K562 (cell line): ENCODE measurements around the gene ENPP5. TPM values are rescaled to one million over a fixed set of nuclear protein-coding genes. Genes with fewer than 3 reads are reported as not detected.

Experiments used
- ATAC-seq: fragments of 200-7000 bp; cut with Tn5 transposase; 3 replicates; pipeline ENCODE4 v1.9.1; 2020; ENCODE audit warnings: moderate library complexity
- BruUV-seq: library from RNA; stranded (reverse); fragments of 400-500 nt; replicated peaks from 2 replicates; lab custom pipeline; 2021; lab: Mats Ljungman, UMichigan
- CTCF ChIA-PET: fragments of 300-600 bp; formaldehyde crosslinking; extraction: SDS; loops from one replicate; lab custom pipeline; 2021; ENCODE audit warnings: low intra/inter-chr PET ratio; lab: Yijun Ruan, JAX
- POLR2A ChIA-PET: fragments of 300-600, 350-650 bp; sonication (Branson Sonifier 250); formaldehyde crosslinking; extraction: SDS; loops from one replicate; lab custom pipeline; 2021; ENCODE audit warnings: antibody characterized with exemption, inconsistent platforms; lab: Yijun Ruan, JAX
- DNase-seq, 4 experiments: peaks; one replicate each; pipeline versions ENCODE4 v3.0.0 to v3.0.0-alpha.2; 2011 to 2018; ENCODE audit warnings: low spot score in 3 of 4, mixed read lengths in 3 of 4; ENCODE audit errors: extremely low read depth in 1 of 4
- FAIRE-seq: peaks from 2 replicates; lab custom pipeline; 2011; peaks lifted over from hg19 to GRCh38; lab: Jason Lieb, UNC
- H2AFZ ChIP-seq: 2 replicates; pipeline ENCODE4 v1.6.0; 2011; ENCODE audit warnings: low read depth, low read length, control low read depth, inconsistent platforms
- H3K27ac ChIP-seq: fragments of 200-600 bp; 3 replicates; pipeline ENCODE4 v1.8.0; 2011; ENCODE audit warnings: low read depth, mild to moderate bottlenecking, control low read depth, inconsistent platforms, low read length, moderate library complexity, mixed read lengths; ENCODE audit errors: extremely low read depth
- H3K27me3 ChIP-seq, 2 experiments: fragments of 300-600 bp in 1 of 2; 2 replicates in 1 of 2; 3 replicates in 1 of 2; pipeline versions ENCODE4 v1.6.0 to v1.8.0; 2011; ENCODE audit warnings: inconsistent platforms in 2 of 2, low read length in 2 of 2, mild to moderate bottlenecking in 1 of 2, mixed read lengths in 1 of 2, moderate library complexity in 1 of 2; ENCODE audit not compliant: control insufficient read depth in 2 of 2, insufficient read depth in 2 of 2
- H3K36me3 ChIP-seq: fragments of 300-600 bp; 3 replicates; pipeline ENCODE4 v1.8.0; 2011; ENCODE audit warnings: mild to moderate bottlenecking, low read length, inconsistent platforms; ENCODE audit not compliant: control insufficient read depth, insufficient read depth
- H3K4me1 ChIP-seq, 2 experiments: fragments of 200-600 bp in 1 of 2; replicated peaks in 1 of 2; 2 replicates in 1 of 2; 3 replicates in 1 of 2; pipeline versions ENCODE4 v1.5.1 to v1.8.0; 2011; ENCODE audit warnings: inconsistent platforms in 2 of 2, low read length in 2 of 2, mild to moderate bottlenecking in 1 of 2, mixed read lengths in 1 of 2, moderate library complexity in 1 of 2; ENCODE audit not compliant: control insufficient read depth in 2 of 2, insufficient read depth in 2 of 2
- H3K4me2 ChIP-seq: 2 replicates; pipeline ENCODE4 v1.6.1; 2011; ENCODE audit warnings: low read length, control low read depth, inconsistent platforms, mixed read lengths; ENCODE audit not compliant: insufficient read depth
- H3K4me3 ChIP-seq: fragments of 200-600 bp; sonication (generic), shearing (Covaris generic); 2 replicates; pipeline ENCODE4 v1.5.1; 2016; ENCODE audit warnings: control low read depth, inconsistent platforms
- H3K79me2 ChIP-seq: fragments of 200-600 bp; 3 replicates; pipeline ENCODE4 v1.8.0; 2011; ENCODE audit warnings: low read length, inconsistent platforms; ENCODE audit not compliant: control insufficient read depth, insufficient read depth
- H3K9ac ChIP-seq, 2 experiments: 2 replicates each; pipeline versions ENCODE4 v1.6.0 to v1.6.1; 2011; ENCODE audit warnings: low read depth in 2 of 2, low read length in 2 of 2, control low read depth in 1 of 2, inconsistent platforms in 1 of 2, mild to moderate bottlenecking in 1 of 2, mixed read lengths in 1 of 2; ENCODE audit not compliant: insufficient read depth in 1 of 2
- H3K9me1 ChIP-seq: one replicate; pipeline ENCODE4 v1.6.0; 2011; ENCODE audit warnings: inconsistent platforms, mild to moderate bottlenecking, low read length, moderate library complexity; ENCODE audit not compliant: control insufficient read depth, insufficient read depth
- H3K9me3 ChIP-seq: replicated peaks from 2 replicates; pipeline ENCODE4 v1.5.1; 2011; ENCODE audit warnings: low read depth, low read length, inconsistent platforms; ENCODE audit not compliant: control insufficient read depth, insufficient read depth
- H4K20me1 ChIP-seq: replicated peaks from 2 replicates; pipeline ENCODE4 v1.6.1; 2011; ENCODE audit warnings: low read length, inconsistent platforms, mixed read lengths; ENCODE audit not compliant: control insufficient read depth, insufficient read depth
- ARHGAP35 ChIP-seq: fragments of 450-650 bp; IDR thresholded peaks from 2 replicates; pipeline ENCODE4 v1.6.1; 2018; ENCODE audit not compliant: partially characterized antibody
- FOSL1 ChIP-seq: fragments of 200-800 bp; sonication (Bioruptor generic); conservative IDR thresholded peaks from 2 replicates; pipeline ENCODE4 v1.6.1; 2016; ENCODE audit warnings: missing genetic modification characterization, missing compliant biosample characterization
- GATA2 ChIP-seq: sonication (generic); formaldehyde crosslinking; IDR thresholded peaks from 2 replicates; pipeline ENCODE4 v1.4.0; 2020; ENCODE audit warnings: mild to moderate bottlenecking, missing genetic modification reagents
- ID3 ChIP-seq, 2 experiments: fragments of 250-450 bp in 1 of 2; fragments of 450-650 bp in 1 of 2; sonication (Bioruptor Pico) in 1 of 2; IDR thresholded peaks; 2 replicates each; pipeline versions ENCODE4 v1.6.1 to v1.8.0; 2016 to 2021; ENCODE audit warnings: mild to moderate bottlenecking in 2 of 2, moderate library complexity in 2 of 2, missing compliant biosample characterization in 1 of 2, missing genetic modification characterization in 1 of 2
- ILK ChIP-seq: fragments of 450-650 bp; IDR thresholded peaks from 2 replicates; pipeline ENCODE4 v1.6.1; 2016; ENCODE audit warnings: missing genetic modification characterization, low read depth, mild to moderate bottlenecking, missing compliant biosample characterization, moderate library complexity, borderline replicate concordance
- MCM2 ChIP-seq: fragments of 450-650 bp; IDR thresholded peaks from 2 replicates; pipeline ENCODE4 v1.6.1; 2017; ENCODE audit warnings: low read depth, mild to moderate bottlenecking
- MLX ChIP-seq, 2 experiments: fragments of 450-650 bp in 1 of 2; sonication (generic) in 1 of 2; formaldehyde crosslinking; conservative IDR thresholded peaks; 2 replicates each; pipeline versions ENCODE4 v1.4.0 to v1.8.1; 2020 to 2022; ENCODE audit warnings: mild to moderate bottlenecking in 1 of 2, missing genetic modification reagents in 1 of 2
- POLR2AphosphoS2 ChIP-seq: IDR thresholded peaks from 2 replicates; pipeline ENCODE4 v1.6.1; 2012; ENCODE audit warnings: low read length, improper control_type of control experiment
- POLR2AphosphoS5 ChIP-seq: IDR thresholded peaks from 2 replicates; pipeline ENCODE4 v1.6.1; 2011; ENCODE audit warnings: mild to moderate bottlenecking, low read depth, low read length, moderate library complexity; ENCODE audit not compliant: control insufficient read depth, insufficient read depth
- SOX6 ChIP-seq: fragments of 450-650 bp; IDR thresholded peaks from 2 replicates; pipeline ENCODE4 v1.6.1; 2014; ENCODE audit warnings: mild to moderate bottlenecking
- SPI1 ChIP-seq: IDR thresholded peaks from 2 replicates; pipeline ENCODE4 v1.6.1; 2011; ENCODE audit warnings: low read depth, low read length, control low read depth, borderline replicate concordance
- SRF ChIP-seq, 2 experiments: fragments of 250-450, 450-650 bp in 1 of 2; sonication (Bioruptor Pico) in 1 of 2; sonication (generic) in 1 of 2; formaldehyde crosslinking; IDR thresholded peaks; 2 replicates each; pipeline versions ENCODE4 v1.5.0 to v1.5.1; 2020 to 2022; ENCODE audit warnings: mild to moderate bottlenecking in 1 of 2, missing genetic modification reagents in 1 of 2
- TAF9B ChIP-seq: fragments of 450-650 bp; IDR thresholded peaks from 2 replicates; pipeline ENCODE4 v1.6.1; 2018; ENCODE audit warnings: mild to moderate bottlenecking; ENCODE audit not compliant: partially characterized antibody
- TEAD4 ChIP-seq, 2 experiments: sonication (generic) in 1 of 2; formaldehyde crosslinking in 1 of 2; IDR thresholded peaks; 2 replicates each; pipeline versions ENCODE4 v1.6.1 to v1.8.0; 2012 to 2022; ENCODE audit warnings: borderline replicate concordance in 1 of 2, inconsistent platforms in 1 of 2, low read length in 1 of 2, mild to moderate bottlenecking in 1 of 2, missing genetic modification reagents in 1 of 2
- WGBS: fragments of 100-300 bp; shearing (Covaris generic); methylation state at CpG from one replicate; pipeline ENCODE4 v1.1.6; 2016; ENCODE audit warnings: low coverage, mixed read lengths; ENCODE audit not compliant: insufficient coverage; ENCODE audit errors: missing lambda C conversion rate; 5-methylcytosine and 5-hydroxymethylcytosine counted together
- in situ Hi-C: fragments of 300-500 bp; cut with MboI; formaldehyde crosslinking; loops from 4 replicates; pipeline ENCODE4 v1.15.0; 2018; ENCODE audit warnings: inconsistent platforms, mixed read lengths
- intact Hi-C: fragments of 100-400 bp; cut with micrococcal nuclease; formaldehyde crosslinking; loops from 2 replicates; pipeline ENCODE4 v1.14.2; 2022
- polyA plus RNA-seq, 8 experiments: library from polyadenylated mRNA; depleted of rRNA in 4 of 8; stranded (reverse) in 5 of 8; unstranded in 3 of 8; fragments of >200 nt; fragmentation: Nextera tagmentation in 2 of 8; fragmentation: Illumina TruSeq in 1 of 8; extraction: Ambion mirVana in 2 of 8; extraction: Trizol in 1 of 8; gene quantifications; 2 replicates each; pipeline versions ENCODE4 v1.2.1 to v1.2.3, GENCODE V29; 2011 to 2014; ENCODE audit warnings: inconsistent platforms in 1 of 8, missing spikeins in 1 of 8
- total RNA-seq, 7 experiments: library from RNA; depleted of rRNA in 6 of 7; stranded (reverse); fragments of >200 nt in 6 of 7; fragmentation: Illumina TruSeq in 2 of 7; extraction: Trizol in 2 of 7; gene quantifications; 2 replicates each; pipeline versions ENCODE4 v1.2.1 to v1.2.3, GENCODE V29; 2011 to 2021; ENCODE audit warnings: low replicate concordance in 1 of 7

ENPP5 gene
- total and polyA plus RNA-seq, 9 of the 15 experiments (the other 6 are each of a cell fraction or from before 2014, with no cell fraction given) = not detected

DNA sequence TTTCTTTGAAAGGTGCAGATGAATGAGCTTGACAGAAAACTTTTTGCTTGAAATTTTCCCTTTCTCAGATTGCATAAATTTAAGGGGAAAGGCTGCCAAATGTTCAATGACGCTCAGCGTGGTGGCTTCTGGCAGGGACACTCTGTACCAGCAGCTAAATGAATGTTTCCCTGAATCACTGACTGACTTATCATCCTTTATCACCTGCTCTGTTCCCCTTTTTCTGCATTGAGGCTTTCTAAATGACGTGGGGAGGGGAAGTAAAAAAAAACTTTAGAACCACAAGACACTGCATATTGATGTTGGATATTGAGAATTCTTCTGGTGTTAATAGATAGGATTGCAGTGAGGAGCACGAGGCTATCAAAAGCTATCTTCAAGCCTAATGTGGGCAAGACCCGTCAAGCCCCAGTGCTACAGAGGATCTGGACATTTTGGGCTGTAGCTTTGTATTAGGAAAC is 46.9 kb upstream of the ENPP5 start:
- no peak for DNase-seq
- WGBS = 0% methylated on average over 5 of the region's 5 CpGs

DNA sequence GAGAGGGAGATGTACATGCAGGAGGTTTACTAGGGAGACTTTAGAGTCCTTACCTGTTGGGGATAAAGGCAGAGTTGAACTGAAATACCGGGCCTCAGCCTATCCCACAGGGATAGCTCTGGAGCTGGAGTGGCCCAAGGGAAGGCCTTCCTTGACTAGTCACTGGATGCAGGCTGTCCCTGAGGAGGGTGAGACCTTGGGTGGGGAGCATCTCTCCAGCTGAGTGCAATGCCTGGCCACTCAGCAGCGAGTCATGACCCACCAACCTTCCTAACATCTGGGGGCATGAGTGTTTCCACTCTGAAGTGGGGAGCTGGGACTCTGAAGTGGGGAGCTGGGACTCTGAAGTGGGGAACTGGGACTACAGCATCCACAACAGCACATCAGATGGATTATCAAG is 46.1 kb upstream of the ENPP5 start:
- Histone ChIP-seq H3K4me2 (no peak overlapping the region), H3K9me3 (no peaks in the 10 kb centered on the region), H3K36me3 (no peaks in the 10 kb centered on the region), H3K4me1 (no peaks in the 10 kb centered on the region), H3K9ac (no peak overlapping the region), H3K27ac (no peak overlapping the region), H3K79me2 (no peaks in the 10 kb centered on the region), H3K27me3 (no peaks in the 10 kb centered on the region), H4K20me1 (no peaks in the 10 kb centered on the region), H3K4me3 (no peak overlapping the region), H3K9me1 (no peaks in the 10 kb centered on the region), H2AFZ (no peak overlapping the region)
- intact Hi-C loops = no loop called here
- FAIRE-seq (no peak), DNase-seq (no peak), ATAC-seq (no peak)
- CTCF ChIA-PET = no interaction called here
- WGBS = 0% methylated on average over 2 of the region's 2 CpGs
- POLR2A ChIA-PET = no interaction called here
- BruUV-seq = no TSS peak
- in situ Hi-C loops = no loop called here
- TF ChIP-seq POLR2AphosphoS2 (no peak), MCM2 (no peak), ID3 (CRISPR knock-in tag; IDR thresholded peaks at IDR 0.05) (no peak), ID3 (tag; IDR thresholded peaks at IDR 0.05) (no peak), SRF (CRISPR knock-in tag; IDR thresholded peaks at IDR 0.05) (no peak), POLR2AphosphoS5 (no peak), TAF9B (no peak), ARHGAP35 (no peak), TEAD4 (IDR thresholded peaks at IDR 0.05; ENCODE audit: low read length) (no peak), TEAD4 (CRISPR knock-in tag; IDR thresholded peaks at IDR 0.05; ENCODE audit: borderline replicate concordance) (no peak), MLX (CRISPR knock-in tag; conservative IDR thresholded peaks at IDR 0.05) (no peak), ILK (tag) (no peak), GATA2 (no peak), SOX6 (no peak)

More for the DNA sequence above, 46.9 kb upstream of the ENPP5 start:
- no peaks in the 10 kb centered on the region for H3K27me3 ChIP-seq
- CTCF ChIA-PET = no interaction called here
- H2AFZ ChIP-seq = no peak overlapping the region
- no TSS peak for BruUV-seq
- intact Hi-C loops = no loop called here
- no peak for FAIRE-seq
- H3K9me1 ChIP-seq = no peaks in the 10 kb centered on the region
- H3K9ac ChIP-seq = no peak overlapping the region
- TF ChIP-seq SPI1 (peak; percentile 52; the same call in 1 of the 2 replicates), FOSL1 (no peak)
- H3K4me2 ChIP-seq = no peak overlapping the region
- H4K20me1 ChIP-seq = no peaks in the 10 kb centered on the region
- H3K4me1 ChIP-seq = no peaks in the 10 kb centered on the region
- H3K79me2 ChIP-seq = no peaks in the 10 kb centered on the region
- POLR2A ChIA-PET = no interaction called here
- H3K4me3 ChIP-seq = no peak overlapping the region
- no peak for ATAC-seq
- in situ Hi-C loops = no loop called here
- H3K27ac ChIP-seq = no peak overlapping the region
- H3K36me3 ChIP-seq = no peaks in the 10 kb centered on the region
- H3K9me3 ChIP-seq = no peaks in the 10 kb centered on the region
